HG02870 (cell line): ENCODE measurements around the gene XPOT.
"Not testable (repeated sequence)": the region's sequence is repeated elsewhere in the genome, so short reads cannot be mapped to it uniquely, and the experiment has no call there.

Experiments
- ATAC-seq: cut with Tn5 transposase; IDR thresholded peaks from one replicate; pipeline ENCODE4 v1.9.1; 2021; ENCODE audit warnings: mild to moderate bottlenecking, moderate library complexity; ENCODE audit not compliant: unreplicated experiment

XPOT gene, protein sequence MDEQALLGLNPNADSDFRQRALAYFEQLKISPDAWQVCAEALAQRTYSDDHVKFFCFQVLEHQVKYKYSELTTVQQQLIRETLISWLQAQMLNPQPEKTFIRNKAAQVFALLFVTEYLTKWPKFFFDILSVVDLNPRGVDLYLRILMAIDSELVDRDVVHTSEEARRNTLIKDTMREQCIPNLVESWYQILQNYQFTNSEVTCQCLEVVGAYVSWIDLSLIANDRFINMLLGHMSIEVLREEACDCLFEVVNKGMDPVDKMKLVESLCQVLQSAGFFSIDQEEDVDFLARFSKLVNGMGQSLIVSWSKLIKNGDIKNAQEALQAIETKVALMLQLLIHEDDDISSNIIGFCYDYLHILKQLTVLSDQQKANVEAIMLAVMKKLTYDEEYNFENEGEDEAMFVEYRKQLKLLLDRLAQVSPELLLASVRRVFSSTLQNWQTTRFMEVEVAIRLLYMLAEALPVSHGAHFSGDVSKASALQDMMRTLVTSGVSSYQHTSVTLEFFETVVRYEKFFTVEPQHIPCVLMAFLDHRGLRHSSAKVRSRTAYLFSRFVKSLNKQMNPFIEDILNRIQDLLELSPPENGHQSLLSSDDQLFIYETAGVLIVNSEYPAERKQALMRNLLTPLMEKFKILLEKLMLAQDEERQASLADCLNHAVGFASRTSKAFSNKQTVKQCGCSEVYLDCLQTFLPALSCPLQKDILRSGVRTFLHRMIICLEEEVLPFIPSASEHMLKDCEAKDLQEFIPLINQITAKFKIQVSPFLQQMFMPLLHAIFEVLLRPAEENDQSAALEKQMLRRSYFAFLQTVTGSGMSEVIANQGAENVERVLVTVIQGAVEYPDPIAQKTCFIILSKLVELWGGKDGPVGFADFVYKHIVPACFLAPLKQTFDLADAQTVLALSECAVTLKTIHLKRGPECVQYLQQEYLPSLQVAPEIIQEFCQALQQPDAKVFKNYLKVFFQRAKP

DNA sequence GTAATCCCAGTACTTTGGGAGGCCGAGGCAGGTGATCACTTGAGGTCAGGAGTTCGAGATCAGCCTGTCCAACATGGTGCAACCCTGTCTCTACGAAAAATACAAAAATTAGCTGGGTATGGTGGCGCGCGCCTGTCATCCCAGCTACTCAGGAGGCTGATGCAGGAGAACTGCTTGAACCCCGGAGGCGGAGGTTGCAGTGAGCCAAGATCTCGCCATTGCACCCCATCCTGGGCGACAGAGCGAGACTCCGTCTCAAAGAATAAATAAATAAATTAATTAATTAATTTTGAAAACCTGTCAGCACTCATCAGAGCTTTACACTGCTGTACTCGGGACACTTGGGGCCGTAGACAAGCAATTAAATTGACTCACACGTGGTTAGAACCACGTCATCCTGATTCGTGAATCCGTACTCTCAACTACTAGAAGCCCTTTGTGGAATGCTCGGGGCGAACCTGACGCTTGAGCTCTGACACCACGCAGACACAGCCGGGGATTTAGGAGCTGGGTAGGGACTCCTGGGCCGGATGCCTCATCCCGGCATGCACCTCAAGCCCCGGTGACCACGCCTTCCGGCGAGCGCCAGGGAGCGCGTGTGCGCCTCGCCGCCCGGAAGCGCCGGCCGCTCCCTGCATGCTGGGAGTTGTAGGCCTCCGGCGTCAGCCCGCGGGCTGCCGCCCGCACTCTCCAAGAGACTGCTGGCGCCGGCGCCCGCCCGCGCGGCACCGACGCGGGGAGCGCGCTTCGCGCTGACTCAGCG is at the start of gene XPOT:
TSS of gene XPOT (plus strand) at position 686 of the 763 bp plus-strand sequence. CDS start 5,644 bp downstream, outside the sequence.
- peak; percentile 95 for ATAC-seq

- not testable (repeated sequence) for ATAC-seq
These were observed 48.0 kb upstream of the XPOT start for GRCh38 chr12:64356209-64356608.

GRCh38 chr12:64361173-64361572 is 43.0 kb upstream of the XPOT start:
- ATAC-seq: not testable (repeated sequence)

GRCh38 chr12:64362721-64363305 is 41.4 kb upstream of the XPOT start:
- ATAC-seq: no peak

- no peak for ATAC-seq
These were observed 20.5 kb upstream of the XPOT start for GRCh38 chr12:64383675-64384074.

DNA sequence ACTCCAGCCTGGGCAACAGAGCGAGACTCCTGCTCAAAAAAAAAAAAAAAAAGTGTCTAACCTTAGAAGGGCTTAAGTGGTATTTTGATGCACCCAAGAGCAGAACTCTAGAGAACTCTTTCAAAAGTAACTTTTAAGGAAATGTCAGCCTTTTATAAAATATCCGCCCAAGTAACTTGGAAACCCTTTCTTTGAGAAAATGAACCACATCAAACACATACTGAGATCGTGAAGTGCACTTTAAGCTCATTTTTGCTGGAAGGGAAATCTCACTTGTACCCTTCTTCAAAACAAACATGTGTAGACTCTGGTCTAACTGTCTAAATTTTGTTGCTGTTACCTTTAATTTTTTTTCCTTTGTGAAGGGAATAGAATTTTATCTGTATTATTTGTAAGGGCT is 19.2 kb upstream of the XPOT start:
- no peak for ATAC-seq

- ATAC-seq: no peak
These were observed 18.7 kb upstream of the XPOT start for GRCh38 chr12:64385468-64385867.

GRCh38 chr12:64387197-64387816 is 16.9 kb upstream of the XPOT start:
- no peak for ATAC-seq

DNA sequence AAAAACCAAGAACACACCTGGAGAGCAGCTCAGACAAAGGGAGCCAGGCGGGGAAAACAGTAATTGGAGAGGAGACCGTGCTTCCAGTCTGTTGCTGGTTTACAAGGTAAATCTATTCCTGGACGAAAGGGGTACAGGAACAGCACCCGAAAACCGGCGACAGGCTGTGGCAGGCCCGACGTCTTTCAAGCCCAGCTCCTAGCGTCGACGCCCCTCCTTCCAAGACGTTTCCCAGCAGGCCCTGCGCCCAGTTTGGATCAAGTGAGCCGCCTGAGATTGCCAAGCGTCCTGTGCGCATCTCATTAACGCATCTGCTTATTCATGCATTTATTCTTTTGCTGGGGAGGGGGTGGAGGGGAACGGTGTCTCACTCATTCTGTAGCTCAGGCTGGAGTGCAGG is 15.0 kb upstream of the XPOT start:
- no peak for ATAC-seq

GRCh38 chr12:64390275-64390851 is 13.8 kb upstream of the XPOT start, which contains the start of gene C12orf56:
TSS of gene C12orf56 (minus strand) at chr12:64390758. CDS start at chr12:64390565, 193 bp downstream.
- ATAC-seq: no peak

DNA sequence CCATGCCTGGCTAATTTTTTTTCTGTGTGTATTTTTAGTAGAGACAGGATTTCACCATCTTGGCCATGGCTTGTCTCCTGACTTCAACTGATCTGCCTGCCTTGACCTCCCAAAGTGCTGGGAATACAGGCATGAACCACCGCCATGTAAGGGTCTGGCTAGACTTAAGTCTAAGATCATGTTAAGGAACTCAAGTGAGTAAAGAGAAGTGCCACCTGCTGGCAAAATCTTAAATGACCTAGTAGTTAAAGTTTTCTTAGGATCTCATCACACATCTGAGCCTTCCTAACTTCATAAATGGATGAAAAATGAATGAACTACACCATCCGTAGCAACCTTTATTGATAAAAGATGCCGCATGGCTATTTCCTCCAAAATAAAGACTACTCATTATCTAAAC is 12.0 kb upstream of the XPOT start:
- no peak for ATAC-seq

DNA sequence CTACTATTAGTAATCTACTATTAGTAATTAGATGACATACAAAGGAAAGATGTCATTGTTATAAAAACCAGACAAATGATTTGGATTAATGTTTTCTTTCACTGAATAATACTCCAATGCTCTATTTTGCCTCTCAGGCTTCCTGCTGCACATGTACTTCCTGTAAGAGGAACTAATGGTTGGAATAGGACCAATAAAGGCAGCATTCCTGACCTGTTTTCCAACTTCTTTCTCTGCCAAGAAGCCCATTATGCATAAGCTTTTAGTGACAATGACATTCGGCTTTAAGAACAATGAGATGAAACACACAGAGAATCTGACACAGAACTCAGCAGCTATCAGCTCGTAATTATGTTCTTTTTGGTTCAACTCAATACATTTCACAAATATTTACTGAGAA is 8.5 kb upstream of the XPOT start:
- ATAC-seq: no peak

DNA sequence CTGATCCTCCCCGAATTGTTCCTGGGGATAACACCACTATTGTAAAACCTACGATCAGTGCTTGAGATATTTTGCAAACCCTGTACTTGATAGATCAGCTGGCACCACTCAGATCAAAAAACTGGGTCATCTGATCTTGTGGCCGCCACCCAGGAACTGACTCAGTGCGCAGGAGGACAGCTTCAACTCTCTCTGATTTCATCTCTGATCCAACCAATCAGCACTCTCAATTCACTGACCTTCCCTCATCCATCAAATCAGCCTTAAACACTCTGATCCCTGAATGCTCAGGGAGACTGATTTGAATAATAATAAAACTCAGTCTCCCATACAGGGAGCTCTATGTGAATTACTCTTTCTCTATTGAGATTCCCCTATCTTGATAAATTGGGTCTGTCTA is 4.2 kb upstream of the XPOT start:
- ATAC-seq: no peak

- no peak for ATAC-seq
These were observed 2.0 kb upstream of the XPOT start for GRCh38 chr12:64402181-64402580.

- ATAC-seq: peak; percentile 42
These were observed 471 bp downstream of the XPOT start for GRCh38 chr12:64404470-64405256.

DNA sequence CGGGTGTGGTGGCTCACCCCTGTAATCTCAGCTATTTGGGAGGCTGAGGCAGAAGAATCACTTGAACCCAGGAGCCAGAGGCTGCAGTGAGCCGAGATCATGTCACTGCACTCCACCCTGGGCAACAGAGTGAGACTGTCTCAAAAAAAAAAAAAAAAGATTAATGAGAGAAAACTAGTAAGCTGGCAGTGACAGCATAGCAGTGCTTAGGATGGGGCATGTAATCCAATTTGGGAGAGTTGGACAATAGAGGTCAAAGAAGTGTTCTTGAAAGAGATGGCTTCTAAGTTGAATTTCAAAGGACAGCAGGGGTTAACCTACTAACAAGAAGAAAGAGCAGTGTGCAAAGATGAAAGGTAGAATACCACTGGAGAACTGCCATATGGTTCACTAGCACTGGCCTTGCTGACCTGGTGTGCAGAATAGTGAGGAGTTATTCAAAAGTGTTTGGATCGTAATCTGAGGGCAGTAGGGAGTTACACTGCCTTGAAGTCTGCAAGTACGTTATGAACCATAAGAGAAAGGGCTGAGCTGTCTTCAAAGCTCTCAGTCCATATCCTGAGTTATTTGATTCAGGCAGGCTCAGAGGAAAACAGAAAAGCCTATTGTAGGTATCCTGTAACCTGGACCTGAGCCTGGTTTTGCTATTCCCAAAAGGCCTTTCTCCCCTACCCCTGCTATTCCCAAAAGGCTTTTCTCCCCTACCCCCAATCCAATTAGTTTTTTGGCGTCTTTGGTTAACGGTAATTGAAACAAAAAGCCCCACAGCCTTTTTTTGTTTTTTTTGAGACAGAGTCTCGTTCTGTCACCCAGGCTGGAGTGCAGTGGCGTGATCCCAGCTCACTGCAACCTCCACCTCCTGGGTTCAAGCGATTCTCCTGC is 3.4 kb downstream of the XPOT start:
- no peak for ATAC-seq

GRCh38 chr12:64411427-64411826 is 7.2 kb downstream of the XPOT start:
- no peak for ATAC-seq

DNA sequence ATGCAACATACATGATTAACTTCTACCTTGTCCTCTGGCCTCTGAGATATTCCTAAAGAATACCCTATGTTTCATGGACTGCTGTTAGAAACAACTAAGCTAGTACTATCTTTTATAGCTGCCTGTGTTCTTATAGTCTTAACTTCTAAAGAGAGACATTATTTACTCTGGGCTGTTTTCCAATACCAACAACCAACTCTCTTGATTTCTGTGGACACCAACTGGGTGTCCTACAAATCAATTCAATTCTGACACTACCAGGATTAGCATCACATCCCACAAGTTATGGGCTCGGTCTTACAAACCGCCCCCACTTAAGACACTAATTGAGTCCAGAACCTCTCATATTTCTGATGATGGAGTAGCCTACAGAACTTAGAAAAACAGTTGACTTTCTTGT is 8.3 kb downstream of the XPOT start:
- no peak for ATAC-seq
